HFFc6 (cell line): ENCODE results near the gene DMP1. TPM values are rescaled to one million over a fixed set of nuclear protein-coding genes. Genes with fewer than 3 reads are reported as not detected.

Experiments used
- DNase-seq: peaks from one replicate; pipeline ENCODE4 v3.0.0-alpha.2; 2018
- H3K27ac Mint-ChIP-seq: 2 replicates; pipeline ENCODE4 v1.8.0; 2020; ENCODE audit warnings: mild to moderate bottlenecking, mixed read lengths
- H3K27me3 Mint-ChIP-seq: 2 replicates; pipeline ENCODE4 v1.8.0; 2021; ENCODE audit warnings: mild to moderate bottlenecking, moderate library complexity, mixed read lengths; ENCODE audit not compliant: insufficient read depth
- H3K36me3 Mint-ChIP-seq: 2 replicates; pipeline ENCODE4 v1.8.0; 2021; ENCODE audit warnings: low read depth, mixed read lengths
- H3K4me1 Mint-ChIP-seq: 2 replicates; pipeline ENCODE4 v1.8.0; 2020; ENCODE audit warnings: low read depth, mixed read lengths
- H3K4me3 Mint-ChIP-seq: 2 replicates; pipeline ENCODE4 v1.8.0; 2020; ENCODE audit warnings: mild to moderate bottlenecking, moderate library complexity, mixed read lengths
- H3K9me3 Mint-ChIP-seq: 2 replicates; pipeline ENCODE4 v1.8.0; 2020; ENCODE audit warnings: mild to moderate bottlenecking, mixed read lengths
- CTCF ChIP-seq: fragments of 200-600 bp; sonication (generic); IDR thresholded peaks from 2 replicates; pipeline ENCODE4 v1.5.0; 2021; ENCODE audit warnings: antibody characterized with exemption, mild to moderate bottlenecking
- total RNA-seq, 6 experiments: library from RNA; stranded (reverse); fragmentation: NEBNext Ultra II Directional; extraction: Animal tissue kit (Norgen Biotek cat#: 25700); gene quantifications; 2 replicates in 1 of 6; 3 replicates in 5 of 6; pipeline ENCODE4 v1.2.3, GENCODE V29; 2021

The DMP1 gene
- total RNA-seq, 6 experiments from 2014 or later = not detected

GRCh38 chr4:87697945-87698344, 47.9 kb downstream of the DMP1 start:
- no peak for TF ChIP-seq CTCF
- H3K9me3 Mint-ChIP-seq = peaks cover 6% of the 10 kb centered on the region
- H3K4me3 Mint-ChIP-seq = no peak overlapping the region
- no peaks in the 10 kb centered on the region for H3K4me1 Mint-ChIP-seq
- H3K27me3 Mint-ChIP-seq = no peaks in the 10 kb centered on the region; the same call in 1 of the 2 replicates
- H3K27ac Mint-ChIP-seq = no peak overlapping the region
- peaks cover 5% of the 10 kb centered on the region; the same call in 1 of the 2 replicates for H3K36me3 Mint-ChIP-seq
- no peak for DNase-seq

- no peak for TF ChIP-seq CTCF
- Mint-ChIP-seq H3K4me3 (no peak overlapping the region), H3K27ac (no peak overlapping the region), H3K4me1 (no peaks in the 10 kb centered on the region), H3K27me3 (no peaks in the 10 kb centered on the region; the same call in 1 of the 2 replicates), H3K9me3 (peaks cover 2% of the 10 kb centered on the region), H3K36me3 (peaks cover under 1% of the 10 kb centered on the region; the same call in 1 of the 2 replicates)
- DNase-seq = no peak
Observed at GRCh38 chr4:87698394-87698793, 48.3 kb downstream of the DMP1 start.

- no peak for TF ChIP-seq CTCF
- peaks cover 5% of the 10 kb centered on the region for H3K27me3 Mint-ChIP-seq
- H3K27ac Mint-ChIP-seq = no peak overlapping the region
- DNase-seq = no peak
- no peaks in the 10 kb centered on the region for H3K36me3 Mint-ChIP-seq
- no peak overlapping the region for H3K4me3 Mint-ChIP-seq
- no peaks in the 10 kb centered on the region for H3K4me1 Mint-ChIP-seq
- H3K9me3 Mint-ChIP-seq = no peaks in the 10 kb centered on the region
Observed at GRCh38 chr4:87704001-87704400, 53.9 kb downstream of the DMP1 start.

- no peaks in the 10 kb centered on the region for H3K4me1 Mint-ChIP-seq
Observed at GRCh38 chr4:87707279-87707918, 57.3 kb downstream of the DMP1 start.

More at GRCh38 chr4:87707279-87707918, 57.3 kb downstream of the DMP1 start:
- H3K4me3 Mint-ChIP-seq = no peak overlapping the region
- no peaks in the 10 kb centered on the region for H3K36me3 Mint-ChIP-seq
- DNase-seq = no peak
- H3K27me3 Mint-ChIP-seq = peaks cover 5% of the 10 kb centered on the region
- no peak overlapping the region for H3K27ac Mint-ChIP-seq
- TF ChIP-seq CTCF = no peak
- no peaks in the 10 kb centered on the region for H3K9me3 Mint-ChIP-seq

Other genes with a start within 250 kb of the DMP1 start
- 10 to 100 TPM; 21.3 to 28.0 (median 23.4) TPM for gene NUDT9, start 227.7 kb upstream of the DMP1 start, total RNA-seq
- gene SPARCL1, start 120.9 kb upstream of the DMP1 start, total RNA-seq = not detected
- gene DSPP, start 41.8 kb upstream of the DMP1 start, total RNA-seq = not detected
- gene IBSP, start 149.3 kb downstream of the DMP1 start, total RNA-seq = not detected
- not detected for gene MEPE, start 182.7 kb downstream of the DMP1 start, total RNA-seq